Spleen (tissue), 13 donors: ENCODE results near the gene CFLAR. TPM values are rescaled to one million over a fixed set of nuclear protein-coding genes. Genes with fewer than 3 reads are reported as not detected.

Source experiments
- DNase-seq: peaks from one replicate; pipeline ENCODE4 v3.0.0-alpha.2; 2020
- H3K27ac ChIP-seq, 8 donors: fragments of 200-600 bp; sonication (generic) in 7 of 8; 1 replicate in 4 of 8; 2 replicates in 4 of 8; pipeline versions ENCODE4 v1.5.0 to v1.8.0; 2016 to 2021; ENCODE audit warnings: inconsistent platforms in 4 of 8, mild to moderate bottlenecking in 4 of 8, moderate library complexity in 1 of 8
- H3K27me3 ChIP-seq, 7 donors: fragments of 200-600 bp; sonication (generic) in 6 of 7; replicated peaks in 1 of 7; 1 replicate in 4 of 7; 2 replicates in 3 of 7; pipeline versions ENCODE4 v1.5.0 to v1.8.0; 2016 to 2021; ENCODE audit warnings: inconsistent platforms in 3 of 7, mild to moderate bottlenecking in 1 of 7
- H3K36me3 ChIP-seq, 6 donors: fragments of 200-600 bp; sonication (generic) in 5 of 6; 1 replicate in 4 of 6; 2 replicates in 2 of 6; pipeline versions ENCODE4 v1.5.0 to v1.8.0; 2016 to 2021; ENCODE audit warnings: inconsistent platforms in 2 of 6
- H3K4me1 ChIP-seq, 6 donors: fragments of 200-600 bp; sonication (generic) in 5 of 6; 1 replicate in 3 of 6; 2 replicates in 3 of 6; pipeline versions ENCODE4 v1.5.0 to v1.8.0; 2016 to 2021; ENCODE audit warnings: inconsistent platforms in 3 of 6
- H3K4me3 ChIP-seq, 8 donors: fragments of 200-600 bp; sonication (generic) in 7 of 8; 1 replicate in 4 of 8; 2 replicates in 4 of 8; pipeline versions ENCODE4 v1.5.0 to v1.8.0; 2016 to 2021; ENCODE audit warnings: inconsistent platforms in 4 of 8, mild to moderate bottlenecking in 4 of 8, moderate library complexity in 2 of 8
- H3K9me3 ChIP-seq, 8 donors: fragments of 200-600 bp; sonication (generic) in 7 of 8; 1 replicate in 4 of 8; 2 replicates in 4 of 8; pipeline versions ENCODE4 v1.5.0 to v1.8.0; 2016 to 2021; ENCODE audit warnings: inconsistent platforms in 4 of 8
- POLR2A ChIP-seq, 3 donors: fragments of 450-650 bp; IDR thresholded peaks; one replicate each; pipeline ENCODE4 v1.5.1; 2017; ENCODE audit warnings: antibody characterized with exemption in 3 of 3, mild to moderate bottlenecking in 1 of 3
- POLR2AphosphoS5 ChIP-seq, 3 donors: sonication (generic); formaldehyde crosslinking; IDR thresholded peaks; one replicate each; pipeline ENCODE4 v1.5.1; 2017; ENCODE audit warnings: antibody characterized with exemption in 3 of 3
- WGBS, 5 donors: extraction: QIAGEN DNeasy Blood & Tissue Kit in 3 of 5; methylation state at CpG; one replicate each; pipeline versions ENCODE4 v1.1.5 to v1.1.7; 2013 to 2018; 5-methylcytosine and 5-hydroxymethylcytosine counted together
- intact Hi-C: fragments of 100-400 bp; cut with DNase I; formaldehyde crosslinking; loops from one replicate; pipeline ENCODE4 v1.15.0; 2023; ENCODE audit warnings: low total_unique reads
- long read RNA-seq, 2 donors: transcript quantifications; one replicate each; lab custom pipeline, GENCODE V29; 2026
- polyA plus RNA-seq, 3 donors: library from polyadenylated mRNA; stranded (reverse); fragments of 200-250 nt; gene quantifications; one replicate each; pipeline ENCODE4 v1.2.1, GENCODE V29; 2013
- total RNA-seq, 7 donors: library from RNA; depleted of rRNA in 3 of 7; stranded (reverse); fragments of >200 nt in 3 of 7; fragmentation: NEBNext Ultra II Directional in 4 of 7; extraction: Animal tissue kit (Norgen Biotek cat#: 25700) in 4 of 7; gene quantifications; one replicate each; pipeline versions ENCODE4 v1.1.0 to v1.2.1, GENCODE V29; 2016 to 2021
- TF ChIP-seq, protein P1 (sequence below), 11 experiments: fragments of 200-600 bp in 7 of 11; fragments of 450-650 bp in 4 of 11; sonication (generic) in 4 of 11; IDR thresholded peaks in 8 of 11; conservative IDR thresholded peaks in 3 of 11; 1 replicate in 7 of 11; 2 replicates in 4 of 11; pipeline versions ENCODE4 v1.4.0 to v1.8.0; 2016 to 2021; ENCODE audit warnings: antibody characterized with exemption in 11 of 11, inconsistent platforms in 4 of 11, mild to moderate bottlenecking in 1 of 11
- donor health status: healthy with polysubstance abuse.
- donor health status: DM: no; HTN: no; CAD: no; lungs with moderate emphysema.
- donor health status: DM: no; HTN: no; CAD: no.
- donor health status: Bipolar disorder and iron deficiency.
- donor health status: healthy.
- donor health status: DM: no; HTN: no; CAD: no.
- donor health status: DM: yes; HTN: yes; CAD: no.

Gene CFLAR
- total RNA-seq: 100 to 1,000 TPM; 313 to 511 (median 379) TPM
- polyA plus RNA-seq: 100 to 1,000 TPM in 1 of 3 donors, 10 to 100 TPM in 2; 64.0 to 101 (median 68.4) TPM
- long read RNA-seq, donor 1, full-length matches to known transcripts: 13 of 44 reads
- long read RNA-seq, donor 1, partial matches to known transcripts: 31 of 44 reads
- long read RNA-seq, donor 1, other reads (novel, unspliced or antisense): 0 of 44 reads
- long read RNA-seq, donor 2, full-length matches to known transcripts: 2 of 2 reads
- long read RNA-seq, donor 2, partial matches to known transcripts: 0 of 2 reads
- long read RNA-seq, donor 2, other reads (novel, unspliced or antisense): 0 of 2 reads

DNA sequence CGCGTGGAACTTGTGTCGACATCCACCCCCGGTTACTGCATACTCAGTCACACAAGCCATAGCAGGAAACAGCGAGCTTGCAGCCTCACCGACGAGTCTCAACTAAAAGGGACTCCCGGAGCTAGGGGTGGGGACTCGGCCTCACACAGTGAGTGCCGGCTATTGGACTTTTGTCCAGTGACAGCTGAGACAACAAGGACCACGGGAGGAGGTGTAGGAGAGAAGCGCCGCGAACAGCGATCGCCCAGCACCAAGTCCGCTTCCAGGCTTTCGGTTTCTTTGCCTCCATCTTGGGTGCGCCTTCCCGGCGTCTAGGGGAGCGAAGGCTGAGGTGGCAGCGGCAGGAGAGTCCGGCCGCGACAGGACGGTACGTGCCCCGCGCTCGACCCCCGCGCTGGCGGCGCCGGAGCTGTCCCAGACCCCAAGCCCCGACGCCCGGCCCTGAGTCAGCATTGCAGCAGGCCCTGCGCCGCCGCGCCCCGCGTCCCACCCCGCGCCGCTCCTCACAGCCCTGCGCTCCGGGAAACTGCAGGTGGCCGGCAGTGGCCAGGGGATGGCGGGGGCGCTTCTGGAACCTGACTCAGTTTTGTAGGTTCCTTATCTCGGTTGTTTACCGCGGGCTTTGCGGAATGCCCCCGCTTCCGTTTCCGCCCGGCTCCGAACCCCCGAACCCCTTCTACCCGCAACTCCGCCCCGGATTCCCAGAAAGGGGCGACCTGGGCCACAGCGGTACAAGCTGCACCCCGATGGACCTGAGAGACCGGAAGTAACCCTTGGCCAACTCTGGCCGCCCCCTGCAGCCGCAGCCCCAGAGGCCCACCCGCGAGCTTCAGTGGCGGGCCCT is at the start of gene CFLAR:
TSS of gene CFLAR (plus strand) at position 50 of the 844 bp plus-strand sequence. CDS start 13,702 bp downstream, outside the sequence.
- Histone ChIP-seq H3K9me3 (no peaks in the 10 kb centered on the region), H3K27me3 (no peaks in the 10 kb centered on the region), H3K36me3 (peaks cover 0 to 6% (median 0%) of the 10 kb centered on the region in 6 donors), H3K4me3 (peak within 1 kb of the TSS; percentile 57 to 81 (median 78)), H3K4me1 (peaks cover 0 to 80% (median 41%) of the 10 kb centered on the region in 6 donors), H3K27ac (peak within 1 kb of the TSS; percentile 89 to 100 (median 100))
- intact Hi-C loops: no loop called here
- DNase-seq: peak; percentile 97
- TF ChIP-seq, protein P1, sequence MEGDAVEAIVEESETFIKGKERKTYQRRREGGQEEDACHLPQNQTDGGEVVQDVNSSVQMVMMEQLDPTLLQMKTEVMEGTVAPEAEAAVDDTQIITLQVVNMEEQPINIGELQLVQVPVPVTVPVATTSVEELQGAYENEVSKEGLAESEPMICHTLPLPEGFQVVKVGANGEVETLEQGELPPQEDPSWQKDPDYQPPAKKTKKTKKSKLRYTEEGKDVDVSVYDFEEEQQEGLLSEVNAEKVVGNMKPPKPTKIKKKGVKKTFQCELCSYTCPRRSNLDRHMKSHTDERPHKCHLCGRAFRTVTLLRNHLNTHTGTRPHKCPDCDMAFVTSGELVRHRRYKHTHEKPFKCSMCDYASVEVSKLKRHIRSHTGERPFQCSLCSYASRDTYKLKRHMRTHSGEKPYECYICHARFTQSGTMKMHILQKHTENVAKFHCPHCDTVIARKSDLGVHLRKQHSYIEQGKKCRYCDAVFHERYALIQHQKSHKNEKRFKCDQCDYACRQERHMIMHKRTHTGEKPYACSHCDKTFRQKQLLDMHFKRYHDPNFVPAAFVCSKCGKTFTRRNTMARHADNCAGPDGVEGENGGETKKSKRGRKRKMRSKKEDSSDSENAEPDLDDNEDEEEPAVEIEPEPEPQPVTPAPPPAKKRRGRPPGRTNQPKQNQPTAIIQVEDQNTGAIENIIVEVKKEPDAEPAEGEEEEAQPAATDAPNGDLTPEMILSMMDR (IDR thresholded peaks at IDR 0.05 in 8 of 11, conservative IDR thresholded peaks at IDR 0.05 in 3 of 11): peak in 3 of 11 experiments; percentile 5 to 21 (median 19)
- TF ChIP-seq POLR2AphosphoS5 (IDR thresholded peaks at IDR 0.05): peak; percentile 87 to 92 (median 92)
- peak in 2 of 3 donors; percentile 18 to 61 for TF ChIP-seq POLR2A (IDR thresholded peaks at IDR 0.05)
- WGBS, 5 donors: 0 to 1% (median 0%) methylated on average over 41 to 75 of the region's 75 CpGs

DNA sequence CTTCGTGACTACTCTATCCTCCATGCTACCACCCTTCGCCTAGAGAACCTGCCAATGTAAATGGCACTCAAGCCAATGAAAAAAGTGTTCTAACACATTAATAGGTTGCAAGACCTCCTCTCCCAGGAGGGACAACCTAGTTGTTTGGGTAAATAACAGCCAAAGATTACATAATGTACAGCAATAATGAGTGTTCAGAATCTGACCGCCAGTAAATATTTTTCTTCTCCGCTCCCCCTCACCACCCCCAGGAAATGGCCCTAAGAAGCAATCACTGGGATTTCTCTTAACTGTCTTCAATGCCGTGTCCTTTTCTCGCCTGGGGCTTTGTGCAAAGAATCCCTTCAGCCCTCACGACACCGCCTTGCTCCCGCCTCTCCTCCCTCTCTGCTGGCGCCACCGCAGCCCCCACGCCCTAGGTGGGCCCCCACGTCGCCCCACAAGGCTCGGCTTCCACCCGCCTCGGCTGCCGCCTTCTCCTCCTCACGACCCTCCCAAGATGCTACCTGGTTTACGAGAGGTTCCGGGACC is 45.0 kb upstream of the CFLAR start:
- TF ChIP-seq POLR2AphosphoS5 (IDR thresholded peaks at IDR 0.05) (no peak), POLR2A (IDR thresholded peaks at IDR 0.05) (no peak)
- TF ChIP-seq, protein P1 (IDR thresholded peaks at IDR 0.05 in 8 of 11, conservative IDR thresholded peaks at IDR 0.05 in 3 of 11): no peak
- intact Hi-C loops: loop anchor here (10.0 kb wide), 1 partner anchor 176 kb away; no protein-coding TSS in a partner anchor
- 0 to 2% (median 1%) methylated on average over 21 of the region's 21 CpGs for WGBS, 5 donors
- DNase-seq: no peak
- Histone ChIP-seq H3K4me3 (peak overlapping the region; percentile 67 to 92 (median 82)), H3K27me3 (no peaks in the 10 kb centered on the region), H3K4me1 (peaks cover 39 to 92% (median 72%) of the 10 kb centered on the region in 6 donors), H3K36me3 (no peaks in the 10 kb centered on the region), H3K9me3 (no peaks in the 10 kb centered on the region), H3K27ac (peak overlapping the region; percentile 89 to 95 (median 92))

DNA sequence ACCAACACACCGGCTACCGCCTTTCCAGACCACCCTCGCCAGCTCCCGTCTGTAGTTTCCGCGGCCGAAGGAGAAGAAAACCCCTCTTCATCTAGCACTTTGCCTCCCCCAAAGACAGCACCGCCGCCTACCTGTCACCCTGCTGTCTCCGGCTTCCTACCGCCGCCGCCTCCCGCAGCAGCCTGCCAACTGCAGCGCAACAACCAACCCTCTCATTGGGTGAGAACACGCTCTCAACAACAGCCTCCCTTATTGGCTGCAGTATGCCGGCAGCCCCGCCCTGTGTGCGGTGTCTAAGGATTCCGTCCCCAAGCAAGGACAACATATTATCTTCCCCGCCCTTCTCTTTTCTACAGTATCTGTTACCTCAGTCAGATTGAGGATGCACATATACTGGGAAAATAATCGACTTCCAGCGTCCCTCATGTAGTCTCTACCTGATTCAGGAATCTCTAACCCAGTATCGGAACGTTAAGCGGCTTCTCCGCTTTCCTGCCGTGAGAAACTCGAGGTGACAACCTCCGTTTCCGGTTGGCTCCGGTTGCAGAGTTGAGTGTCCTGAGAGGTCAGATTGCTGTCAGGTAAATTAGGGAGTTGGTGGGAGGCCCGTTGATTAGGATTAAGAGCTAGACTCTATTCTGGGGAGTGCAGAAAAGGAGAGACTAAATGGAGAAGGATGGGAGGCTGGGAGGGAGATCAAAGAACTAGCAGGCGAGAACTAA is 44.3 kb upstream of the CFLAR start, which contains the start of the genes HYCC2 and NDUFB3:
TSS of gene HYCC2 (minus strand) at position 193 of the 722 bp plus-strand sequence. CDS start 47,662 bp downstream, outside the sequence.
TSS of gene NDUFB3 (plus strand) at position 523 of the 722 bp plus-strand sequence. CDS start 6,882 bp downstream, outside the sequence.
- H3K27ac ChIP-seq: peak within 1 kb of the TSS; percentile 89 to 95 (median 92)
- H3K27me3 ChIP-seq: no peaks in the 10 kb centered on the region
- intact Hi-C loops: loop anchor here (10.0 kb wide), 1 partner anchor 177 kb away; no protein-coding TSS in a partner anchor
- TF ChIP-seq, protein P1 (IDR thresholded peaks at IDR 0.05 in 8 of 11, conservative IDR thresholded peaks at IDR 0.05 in 3 of 11): peak; percentile 33 to 74 (median 50)
- TF ChIP-seq POLR2AphosphoS5 (IDR thresholded peaks at IDR 0.05): peak; percentile 96 to 98 (median 97)
- TF ChIP-seq POLR2A (IDR thresholded peaks at IDR 0.05): peak in 2 of 3 donors; percentile 20 to 63
- H3K4me1 ChIP-seq: peaks cover 39 to 89% (median 68%) of the 10 kb centered on the region in 6 donors
- no peaks in the 10 kb centered on the region for H3K9me3 ChIP-seq
- peak within 1 kb of the TSS; percentile 67 to 92 (median 82) for H3K4me3 ChIP-seq
- WGBS, 5 donors: 0 to 1% (median 0%) methylated on average over 34 of the region's 34 CpGs
- DNase-seq: peak; percentile 95
- H3K36me3 ChIP-seq: no peaks in the 10 kb centered on the region
